DMS79 treated with DMSO at 0.1 percent for 48 hours (cell line): Measurements from ENCODE around the gene SARDH.
A peak's percentile ranks its signal among the peaks of the same experiment; 100 is the strongest.
"Not testable (repeated sequence)": the region's sequence is repeated elsewhere in the genome, so short reads cannot be mapped to it uniquely, and the experiment has no call there.

Experiments used
- DNase-seq: peaks from one replicate; lab custom pipeline; 2025; lab: John Stamatoyannopoulos, UW

SARDH gene

DNA sequence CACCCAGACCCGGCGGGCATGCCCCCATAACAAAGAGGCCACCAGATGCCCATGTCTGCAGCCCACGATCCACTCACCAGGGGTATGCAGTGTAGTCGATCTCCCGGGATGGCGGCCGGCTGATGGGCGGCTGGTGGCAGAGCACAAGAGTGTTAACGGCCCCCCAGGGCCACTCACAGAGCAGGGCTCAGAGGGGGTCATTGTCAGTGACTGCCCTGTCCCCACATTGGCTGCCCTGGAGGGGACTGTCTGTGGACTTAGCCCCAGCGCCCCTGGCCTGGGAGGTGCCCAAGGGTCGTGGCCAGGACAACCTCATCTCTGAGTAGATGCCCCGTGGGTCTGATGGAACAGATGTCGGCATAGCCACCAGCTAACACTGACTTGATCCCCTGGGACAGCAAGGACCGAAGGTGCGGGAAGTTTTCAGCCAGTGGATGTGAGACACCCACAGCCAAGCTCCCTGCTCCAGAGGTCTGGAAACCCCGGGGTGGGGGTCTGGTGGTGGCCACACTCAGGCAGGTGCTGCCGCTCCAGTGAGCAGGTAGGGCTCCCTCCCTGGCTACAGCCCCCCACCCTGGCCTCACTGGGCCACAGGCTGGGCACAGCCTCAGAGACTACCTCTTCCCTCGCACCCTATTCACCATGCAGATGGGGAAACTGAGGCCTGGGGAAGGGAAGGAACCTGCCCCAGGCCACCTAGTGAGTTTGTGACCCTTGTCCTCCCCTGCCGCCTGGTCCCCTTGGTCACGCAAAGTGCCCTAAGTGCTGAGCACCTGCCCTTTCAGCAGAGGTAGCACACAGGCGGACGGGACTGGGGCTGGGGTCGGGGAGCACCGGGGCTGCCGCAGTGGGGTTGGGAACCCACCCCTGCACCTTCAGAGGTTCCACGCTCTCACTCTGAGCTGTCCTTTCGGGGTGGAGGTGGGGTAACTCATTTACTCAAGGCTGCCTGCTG, 38.1 kb upstream of the SARDH start:
- DNase-seq = no peak

DNA sequence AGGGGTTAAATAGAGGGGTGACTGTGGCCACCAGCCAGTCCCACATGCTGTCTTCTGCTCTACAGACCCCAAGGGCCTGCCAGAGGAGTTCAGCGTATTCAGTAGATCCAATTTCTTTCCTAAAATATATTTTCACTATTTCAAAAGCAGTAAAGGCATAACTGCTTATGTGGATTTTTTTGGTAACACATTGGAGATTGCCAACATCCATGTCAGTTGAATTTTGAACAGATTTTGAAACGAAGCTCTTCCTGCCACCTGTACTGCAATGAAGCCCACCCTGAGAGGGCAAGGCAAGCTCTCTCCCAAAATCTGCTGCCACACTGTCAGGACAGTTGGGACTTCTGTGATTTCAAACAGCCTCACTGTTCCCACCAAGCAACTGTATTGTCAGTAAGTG, 37.1 kb upstream of the SARDH start:
- DNase-seq = no peak

DNA sequence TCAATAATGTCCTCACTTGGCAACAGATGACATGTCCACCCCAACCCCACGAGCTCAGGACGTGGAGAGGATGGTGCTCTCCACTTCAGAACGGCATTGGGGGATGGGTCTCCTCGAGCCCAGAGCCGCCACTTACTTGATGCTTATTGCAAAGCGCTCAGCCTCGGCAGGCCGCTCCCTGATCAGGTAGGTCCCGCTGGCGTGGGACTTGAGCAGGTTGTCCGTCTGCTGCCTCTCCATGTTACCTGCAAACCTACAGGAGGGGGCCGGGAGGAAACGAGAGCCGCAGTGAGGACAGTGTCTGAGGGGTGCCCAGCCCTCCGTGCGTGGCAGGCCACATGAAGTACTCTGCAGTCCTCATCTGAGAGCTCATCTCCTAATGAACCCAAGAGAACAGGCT, 36.6 kb upstream of the SARDH start:
- no peak for DNase-seq

DNA sequence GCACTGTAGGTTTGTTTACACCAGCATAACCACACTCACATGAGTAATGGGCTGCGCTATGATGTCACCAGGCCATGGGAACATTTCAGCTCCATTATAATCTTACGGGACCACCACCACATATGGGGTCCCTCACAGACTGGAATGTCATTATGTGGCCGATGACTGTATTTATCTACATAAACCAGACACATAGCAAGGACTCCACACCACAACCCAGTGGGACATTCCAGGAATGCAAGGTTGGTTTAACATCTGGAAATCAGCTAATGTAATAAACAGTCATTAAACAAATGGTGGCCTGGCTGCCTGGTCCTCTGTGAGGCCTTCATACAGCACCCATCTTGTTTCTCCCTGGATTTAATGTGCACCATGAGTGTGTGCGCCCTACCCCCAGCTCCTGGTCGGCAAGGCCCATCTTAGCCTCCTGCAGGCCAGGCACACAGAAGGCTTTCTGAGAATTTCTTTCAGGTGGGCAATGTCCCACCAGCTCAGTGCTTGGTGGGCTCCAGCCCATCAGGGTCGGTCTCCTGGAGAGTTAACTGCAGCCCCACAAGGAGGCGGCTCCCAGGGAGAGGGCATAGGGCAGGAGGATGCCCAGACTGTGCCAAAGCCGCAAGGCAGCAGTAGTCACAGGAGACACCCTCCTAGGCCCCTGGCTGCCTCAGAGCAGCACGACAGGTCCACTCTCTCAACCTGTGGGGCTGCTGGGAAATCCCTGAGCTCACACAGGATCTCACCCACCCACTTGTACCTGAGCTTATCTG, 35.9 kb upstream of the SARDH start:
- DNase-seq = no peak

DNA sequence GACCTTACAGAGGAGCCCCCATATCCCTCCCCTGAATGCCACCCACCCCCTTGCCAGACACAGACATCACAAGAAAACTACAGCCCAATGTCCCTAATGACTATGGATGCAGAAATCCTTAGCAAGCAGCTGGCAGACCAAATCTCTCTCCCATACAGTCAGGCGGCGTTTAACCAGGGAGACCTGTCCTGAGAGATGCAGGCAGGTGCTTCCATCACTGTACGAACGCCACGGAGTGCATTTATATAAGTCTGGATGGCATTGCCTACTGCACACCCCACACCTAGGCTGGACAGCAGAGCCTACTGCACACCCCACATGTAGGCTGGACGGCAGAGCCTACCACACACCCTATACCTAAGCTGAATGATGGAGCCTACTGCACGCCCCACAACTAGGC, 34.4 kb upstream of the SARDH start:
- no peak for DNase-seq

DNA sequence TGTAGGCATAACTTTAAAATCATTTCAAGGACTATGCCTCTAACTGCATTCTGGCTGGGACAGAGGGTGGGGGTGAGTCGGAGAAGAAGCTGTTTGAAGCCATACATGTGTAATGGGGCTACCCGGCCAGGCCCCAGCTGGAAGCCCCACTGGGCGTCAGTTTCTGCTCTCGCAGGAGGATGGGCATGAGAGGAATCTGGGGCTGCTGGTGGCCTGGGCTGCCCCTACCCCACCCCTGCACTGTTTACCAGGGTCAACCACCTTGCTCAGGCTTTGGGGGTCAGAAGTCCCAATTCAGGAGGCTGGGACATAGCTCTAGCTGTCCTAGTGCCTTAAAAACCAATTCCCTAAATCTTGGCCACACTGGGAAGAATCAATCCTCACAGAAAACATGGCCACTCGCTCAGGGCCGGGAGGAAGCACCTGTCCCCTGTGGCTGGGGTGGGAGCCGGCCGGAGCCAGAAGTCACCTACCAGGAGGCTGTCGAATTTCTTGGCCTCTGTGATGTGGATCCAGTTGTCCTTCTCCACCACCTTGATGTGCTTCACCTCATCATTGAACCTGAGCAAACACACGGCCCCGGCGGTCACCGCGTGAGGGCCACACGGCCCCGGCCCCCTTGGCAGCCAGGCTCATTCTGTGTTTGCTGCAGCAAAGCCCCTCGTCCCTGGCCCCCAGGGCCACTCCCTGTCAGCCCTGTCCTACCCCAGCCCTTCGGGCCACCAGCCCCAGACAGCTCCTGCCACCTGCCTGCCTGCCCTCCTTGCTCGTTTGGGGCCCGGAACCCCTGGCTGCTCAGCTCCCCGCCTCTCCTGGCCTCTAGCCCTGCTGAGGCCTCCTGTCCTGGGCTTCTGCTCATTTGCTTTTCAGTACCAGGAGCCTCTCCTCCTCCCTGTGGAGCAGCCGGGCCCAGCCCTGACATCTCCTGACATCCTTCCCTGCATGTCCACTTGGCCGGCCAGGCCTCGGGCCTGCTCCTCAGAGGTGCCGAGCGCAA, 33.6 kb upstream of the SARDH start:
- no peak for DNase-seq

DNA sequence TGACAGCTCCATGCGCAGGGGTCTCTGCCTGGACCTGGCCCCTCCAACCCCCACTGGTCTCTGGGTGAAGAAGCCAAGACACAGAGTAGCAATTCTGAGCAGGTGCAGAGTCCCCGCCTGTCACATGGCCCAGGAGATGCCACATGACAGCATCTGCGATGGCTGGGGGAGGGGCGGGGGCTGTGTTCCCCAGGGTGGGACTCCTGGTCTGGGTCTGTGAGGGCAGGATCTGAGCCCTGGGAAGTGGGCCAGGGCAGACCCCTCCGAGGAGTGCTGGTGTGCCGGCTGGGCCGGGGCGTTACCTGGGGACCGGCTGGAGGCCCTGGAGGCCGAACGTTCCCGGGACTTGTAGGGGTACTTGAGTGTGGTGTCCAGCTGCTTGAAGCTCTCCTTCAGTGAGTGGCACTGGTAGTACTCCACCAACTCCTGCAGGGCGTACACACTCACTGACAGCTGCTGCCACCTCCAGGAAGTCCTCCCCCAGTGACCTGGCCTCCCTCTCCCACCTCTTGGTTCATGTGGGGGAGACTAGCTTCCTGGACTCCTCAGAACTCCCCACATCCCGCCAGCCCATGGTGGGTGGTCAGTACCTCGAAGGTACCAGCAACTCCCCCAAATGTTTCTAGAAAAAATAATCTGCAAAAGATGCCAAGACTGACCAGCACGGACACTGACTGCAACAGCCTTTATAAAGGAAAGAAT, 32.1 kb upstream of the SARDH start:
- no peak for DNase-seq

DNA sequence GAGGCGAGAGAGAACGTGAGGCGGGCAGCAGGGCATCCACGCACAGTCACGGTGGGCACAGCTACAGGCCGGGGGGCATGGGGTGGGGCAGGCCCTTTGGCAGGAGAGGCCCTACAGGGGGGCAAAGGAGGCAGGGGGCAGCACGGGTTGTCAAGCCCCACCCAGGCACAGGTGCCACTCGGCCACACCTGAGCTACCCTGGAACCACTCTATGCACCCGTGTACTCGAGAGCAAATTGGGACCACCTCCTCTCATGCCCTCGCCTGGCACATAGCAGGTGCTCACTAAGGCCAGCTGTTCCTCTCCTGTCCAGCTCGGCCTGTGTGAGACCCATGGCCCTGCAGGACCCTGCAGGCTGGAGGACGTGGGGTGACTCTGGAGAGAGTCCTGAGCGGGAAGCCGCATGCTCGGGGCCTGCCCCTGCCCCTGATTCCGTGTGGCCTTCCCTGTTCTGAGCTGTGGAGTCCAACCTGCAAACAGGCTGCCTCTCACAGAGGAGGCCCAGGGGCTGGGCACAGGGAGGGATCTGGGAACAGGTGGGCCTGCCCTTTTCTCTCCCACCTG, 31.4 kb upstream of the SARDH start:
- DNase-seq = no peak

DNA sequence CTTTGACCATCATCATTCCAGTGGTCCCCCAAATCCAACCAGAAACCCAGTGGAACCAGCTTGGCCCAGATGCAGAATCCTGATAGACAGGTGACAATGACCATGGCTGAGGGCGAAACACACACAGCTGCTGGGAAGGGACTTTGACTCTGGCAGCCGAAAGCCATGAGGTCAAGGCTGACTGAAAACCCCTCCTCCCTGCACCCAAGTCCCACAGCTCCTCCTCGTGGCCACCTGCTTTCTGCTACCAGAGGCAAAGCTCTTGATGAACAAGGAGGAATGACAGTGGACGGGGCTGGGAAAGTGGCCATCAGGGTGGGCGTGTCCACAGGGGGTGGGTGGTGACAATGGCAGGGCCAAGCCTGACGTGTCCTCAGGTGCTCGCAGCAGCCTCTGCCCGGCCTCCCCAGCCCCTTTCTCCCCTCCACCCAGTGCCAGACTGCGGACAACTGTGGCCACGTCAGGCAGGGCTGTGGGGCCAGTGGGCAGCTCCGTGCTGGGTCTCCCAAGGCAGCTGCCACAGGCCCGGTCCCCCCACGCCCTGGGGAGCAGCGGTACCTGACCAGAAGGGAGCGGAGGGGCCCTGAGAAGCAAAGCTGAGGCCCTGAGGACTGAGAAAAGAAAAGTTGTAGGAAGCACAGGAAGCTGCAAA, 30.8 kb upstream of the SARDH start:
- DNase-seq = peak; percentile 8

DNA sequence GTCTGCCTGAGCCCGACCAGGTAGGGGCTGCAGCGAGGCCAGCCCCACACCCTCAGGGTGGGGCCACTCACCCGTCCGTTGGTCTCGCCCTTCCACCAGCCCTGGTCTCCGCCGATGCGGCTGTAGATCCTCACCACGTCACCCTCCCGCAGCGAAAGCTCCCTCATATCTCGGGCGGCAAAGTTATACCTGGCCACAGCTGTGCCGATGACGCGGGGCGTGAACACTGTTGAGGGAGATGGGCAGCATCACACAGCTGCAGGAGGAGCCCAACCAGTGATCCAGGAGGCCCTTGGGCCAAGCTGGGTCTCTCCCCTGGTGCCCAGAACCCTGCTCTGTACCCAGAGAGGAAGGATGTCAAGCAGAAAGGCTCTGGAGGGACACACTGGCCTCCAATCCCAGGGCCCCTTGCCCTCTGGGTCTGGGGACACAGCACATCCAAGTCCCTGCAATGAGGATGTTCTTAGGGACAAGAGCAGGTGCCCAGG, 30.3 kb upstream of the SARDH start:
- DNase-seq = no peak

DNA sequence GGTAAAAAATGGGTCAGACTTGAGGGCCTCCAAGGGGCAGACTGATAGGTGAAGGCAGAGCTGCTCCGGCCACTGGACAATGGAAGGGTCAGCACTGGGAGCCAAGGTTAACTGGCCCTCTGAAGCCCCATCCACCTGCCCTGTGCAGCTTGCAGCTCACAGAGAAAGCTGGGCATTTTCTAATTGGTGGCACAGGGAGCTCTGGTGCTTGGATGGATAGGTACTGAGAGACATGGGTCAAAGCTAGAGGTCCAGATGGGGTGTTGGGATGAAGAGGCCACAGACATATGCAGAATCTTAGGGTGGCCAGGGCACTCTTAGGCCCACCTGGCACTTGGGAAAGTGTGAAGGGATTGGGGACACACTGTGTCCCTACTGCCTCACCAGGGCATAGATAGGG, 29.5 kb upstream of the SARDH start:
- no peak for DNase-seq

DNA sequence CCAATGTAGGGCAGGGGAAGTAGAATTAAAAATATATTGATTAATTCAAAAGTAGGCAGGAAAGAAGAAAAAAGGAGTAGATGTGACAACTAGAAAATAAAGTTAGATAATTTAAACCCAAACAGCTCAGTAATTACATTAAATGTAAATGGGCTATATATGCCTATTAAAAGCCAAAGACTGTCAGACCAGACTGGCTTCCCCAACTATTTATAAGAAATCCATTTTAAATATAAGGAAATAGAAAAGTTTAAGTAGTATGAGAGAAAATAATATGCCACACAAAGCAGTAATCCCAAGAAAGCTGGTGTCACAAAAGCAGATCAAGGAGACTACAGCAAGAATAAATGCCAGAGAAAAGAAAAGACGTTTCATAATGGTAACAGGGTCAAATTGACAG, 28.9 kb upstream of the SARDH start:
- DNase-seq = no peak

DNA sequence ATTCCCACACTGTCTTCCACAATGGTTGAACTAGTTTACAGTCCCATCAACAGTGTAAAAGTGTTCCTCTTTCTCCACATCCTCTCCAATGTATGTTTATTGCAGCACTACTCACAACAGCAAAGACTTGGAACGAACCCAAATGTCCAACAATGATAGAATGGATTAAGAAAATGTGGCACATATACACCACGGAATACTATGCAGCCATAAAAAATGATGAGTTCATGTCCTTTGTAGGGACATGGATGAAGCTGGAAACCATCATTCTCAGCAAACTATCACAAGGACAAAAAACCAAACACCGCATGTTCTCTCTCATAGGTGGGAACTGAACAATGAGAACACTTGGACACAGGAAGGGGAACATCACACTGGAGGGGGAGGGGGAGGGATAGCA, 28.1 kb upstream of the SARDH start:
- not testable (repeated sequence) for DNase-seq

DNA sequence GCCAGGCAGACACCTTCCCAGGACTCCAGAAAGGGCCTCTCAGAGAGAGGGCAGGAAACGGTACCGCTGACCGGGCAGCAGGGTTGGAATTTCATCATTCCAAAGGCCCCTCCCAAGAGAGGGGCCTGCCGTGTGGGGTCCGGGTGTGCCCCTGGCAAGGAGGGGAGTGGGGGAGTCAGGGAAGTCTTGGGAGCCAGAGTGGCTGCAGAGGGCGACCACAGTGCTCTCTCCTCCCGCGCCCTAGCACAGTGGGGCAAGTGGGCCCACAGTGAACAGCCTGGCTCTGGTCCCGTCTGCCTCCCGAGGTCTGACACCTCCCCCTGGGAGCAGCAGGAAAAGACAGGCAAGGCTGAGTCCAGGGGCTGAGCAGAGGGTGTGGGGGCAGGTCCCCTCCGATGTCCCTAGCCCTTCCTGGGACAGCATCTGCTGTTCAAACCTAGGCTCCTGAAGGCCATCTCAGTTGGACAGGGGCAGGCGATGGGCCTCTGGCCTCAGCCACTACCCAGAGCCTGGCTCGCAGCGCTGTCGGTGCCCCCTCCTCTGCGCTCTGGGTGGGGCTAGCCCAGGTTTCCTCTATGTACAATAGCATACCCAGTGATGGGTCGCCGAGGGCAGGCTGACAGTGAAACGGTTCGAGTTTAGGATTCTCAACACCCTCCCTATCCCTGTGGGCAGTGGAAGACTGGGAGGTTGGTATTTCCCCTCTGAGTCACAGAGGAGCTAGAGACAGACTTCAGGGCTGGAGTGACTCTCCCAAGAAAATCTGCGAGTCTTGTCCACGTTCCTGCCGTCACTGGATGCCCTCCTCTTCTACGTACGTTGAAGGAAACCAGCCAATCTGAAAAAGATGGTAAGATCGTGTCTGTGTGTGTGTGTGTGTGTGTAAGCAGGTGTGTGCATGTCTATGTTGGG, 25.4 kb upstream of the SARDH start:
- DNase-seq = no peak

DNA sequence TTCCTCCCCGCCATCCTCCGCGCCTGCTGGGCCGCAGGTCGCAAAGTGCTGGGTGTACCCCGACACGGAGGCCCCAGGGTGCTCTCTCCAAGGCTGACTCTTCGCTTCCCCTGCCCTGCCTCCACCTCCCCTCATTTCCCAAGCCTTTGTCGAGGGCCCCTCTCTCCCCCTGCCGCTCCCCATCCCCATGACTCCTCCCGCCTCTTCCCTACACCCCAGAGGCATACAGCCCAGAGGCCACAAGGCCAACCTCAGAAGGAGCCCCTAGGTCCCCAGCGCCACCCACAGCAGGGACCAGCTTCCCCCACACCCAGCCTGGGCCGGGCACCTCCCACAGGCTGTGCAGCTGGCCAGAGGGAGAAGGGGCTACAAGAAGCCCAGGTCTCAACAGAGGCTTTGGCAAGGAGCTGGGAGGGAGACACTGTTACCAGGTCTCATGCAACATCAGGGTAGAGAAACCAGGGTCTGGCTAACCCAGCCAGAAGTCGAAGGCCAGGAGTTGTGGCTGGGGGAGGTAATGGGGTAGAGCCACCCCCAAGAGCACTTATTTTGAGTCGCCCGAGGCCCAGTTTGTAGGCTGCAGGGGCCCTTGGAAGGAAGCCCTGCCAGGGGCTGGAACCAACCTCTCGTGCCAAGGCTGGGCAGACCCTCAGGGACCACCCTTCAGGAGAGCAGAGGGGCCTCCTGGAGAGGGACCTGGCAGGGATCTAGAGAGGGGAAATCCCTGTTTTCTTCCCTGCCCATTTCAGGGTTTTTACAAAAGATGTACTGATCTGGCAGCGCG, 24.5 kb upstream of the SARDH start:
- DNase-seq = no peak

DNA sequence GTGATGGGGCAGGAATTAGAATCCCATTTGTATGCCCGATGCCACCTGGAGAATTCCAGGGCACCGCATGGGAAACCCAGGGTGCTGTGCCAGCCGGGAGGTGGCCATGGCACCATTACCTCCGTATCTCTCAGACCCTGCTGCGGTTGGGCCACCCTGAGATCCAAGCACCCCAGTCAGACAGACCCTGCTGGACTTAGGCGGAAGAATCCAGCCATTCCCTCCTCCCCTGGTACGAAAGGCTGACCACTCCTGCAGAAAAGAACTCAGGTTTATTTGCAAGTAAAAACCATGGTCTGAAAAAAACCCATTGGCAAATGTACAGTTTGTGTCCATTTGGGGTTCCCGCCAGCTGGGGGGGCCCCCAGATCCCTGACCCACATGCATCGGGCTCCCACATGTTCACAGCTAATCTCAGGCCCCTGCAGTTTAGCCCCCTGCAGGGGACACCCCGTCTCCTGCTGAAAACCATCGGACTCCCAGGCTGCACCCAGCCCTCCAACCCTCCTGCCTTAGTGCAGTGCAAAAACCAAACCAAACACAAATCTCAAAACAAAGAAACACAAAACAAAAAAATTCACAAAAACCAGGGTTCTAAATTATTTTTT, 23.6 kb upstream of the SARDH start:
- no peak for DNase-seq

DNA sequence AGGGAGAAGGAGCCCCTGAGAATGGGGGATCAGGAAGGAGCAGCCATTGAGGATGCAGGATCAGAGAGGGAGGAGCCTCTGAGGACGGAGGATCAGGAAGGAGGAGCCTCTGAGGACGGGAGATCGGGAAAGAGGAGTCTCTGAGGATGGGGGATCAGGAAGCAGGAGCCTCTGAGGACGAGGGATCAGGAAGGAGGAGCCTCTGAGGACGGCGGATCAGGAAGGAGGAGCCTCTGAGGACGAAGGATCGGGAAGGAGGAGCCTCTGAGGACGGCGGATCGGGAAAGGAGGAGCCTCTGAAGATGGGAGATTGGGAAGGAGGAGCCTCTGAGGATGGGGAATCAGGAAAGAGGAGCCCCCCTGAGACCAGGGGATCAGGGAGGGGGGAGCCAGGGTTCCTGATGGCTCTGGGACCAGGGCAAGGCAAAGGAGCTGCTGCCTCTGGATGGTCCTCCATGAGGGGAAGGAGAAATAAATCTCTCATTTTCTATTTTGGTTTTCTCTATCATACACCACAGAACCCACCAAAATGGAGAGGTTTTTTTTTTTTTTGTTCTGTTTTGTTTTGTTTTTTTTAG, 22.6 kb upstream of the SARDH start:
- DNase-seq = no peak

DNA sequence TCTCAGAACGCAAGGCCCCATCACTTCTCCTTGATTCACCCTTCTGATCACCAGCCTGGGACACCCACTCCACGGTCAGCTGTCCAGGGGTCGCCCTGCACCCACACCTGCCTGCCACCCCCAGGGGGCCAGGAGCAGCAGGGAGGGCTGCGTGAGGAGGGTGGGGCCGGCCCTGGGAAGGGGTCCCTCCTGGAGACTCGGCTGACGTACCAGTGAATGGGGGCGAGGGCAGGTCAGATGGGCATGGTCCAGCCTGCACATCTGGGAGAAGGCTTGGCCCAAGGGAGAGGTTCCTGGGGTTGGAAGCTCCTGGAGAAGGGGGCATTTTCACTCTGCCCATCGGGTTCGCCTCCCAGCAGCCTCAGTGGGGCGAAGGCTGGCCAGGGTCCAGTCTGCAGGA, 21.8 kb upstream of the SARDH start:
- no peak for DNase-seq
